Measurements from ENCODE around the gene FKBP1B. TPM values are rescaled to one million over a fixed set of nuclear protein-coding genes. Genes with fewer than 3 reads are reported as not detected.

FKBP1B gene
- total RNA-seq, 1 donor from 2014 or later: 30.0 TPM

- H3K36me3 ChIP-seq (ENCODE audit: control insufficient read depth, insufficient read depth, low read length): no peaks in the 10 kb centered on the region
- H3K27me3 ChIP-seq (ENCODE audit: control insufficient read depth, insufficient read depth, low read length): no peaks in the 10 kb centered on the region
- no peak for TF ChIP-seq CTCF (IDR thresholded peaks at IDR 0.05; ENCODE audit: insufficient read depth, low read length, severe bottlenecking)
- DNase-seq (ENCODE audit: low read depth): no peak
- H3K4me3 ChIP-seq (ENCODE audit: low read depth, low read length): no peak overlapping the region
- FAIRE-seq: no peak
Measured at GRCh38 chr2:24101992-24102391, 52.5 kb downstream of the FKBP1B start.

GRCh38 chr2:24102677-24103076, 53.1 kb downstream of the FKBP1B start:
- H3K27me3 ChIP-seq (ENCODE audit: control insufficient read depth, insufficient read depth, low read length): no peaks in the 10 kb centered on the region
- TF ChIP-seq CTCF (IDR thresholded peaks at IDR 0.05; ENCODE audit: insufficient read depth, low read length, severe bottlenecking): no peak
- no peak for FAIRE-seq
- H3K36me3 ChIP-seq (ENCODE audit: control insufficient read depth, insufficient read depth, low read length): no peaks in the 10 kb centered on the region
- no peak for DNase-seq (ENCODE audit: low read depth)
- H3K4me3 ChIP-seq (ENCODE audit: low read depth, low read length): no peak overlapping the region

GRCh38 chr2:24104110-24104650, 54.6 kb downstream of the FKBP1B start:
- H3K4me3 ChIP-seq (ENCODE audit: low read depth, low read length): no peak overlapping the region
- DNase-seq (ENCODE audit: low read depth) (no peak), FAIRE-seq (no peak)
- no peak for TF ChIP-seq CTCF (IDR thresholded peaks at IDR 0.05; ENCODE audit: insufficient read depth, low read length, severe bottlenecking)
- no peaks in the 10 kb centered on the region for H3K36me3 ChIP-seq (ENCODE audit: control insufficient read depth, insufficient read depth, low read length)
- H3K27me3 ChIP-seq (ENCODE audit: control insufficient read depth, insufficient read depth, low read length): no peaks in the 10 kb centered on the region

GRCh38 chr2:24104906-24105305, 55.4 kb downstream of the FKBP1B start:
- FAIRE-seq: no peak
- DNase-seq (ENCODE audit: low read depth): no peak
- H3K4me3 ChIP-seq (ENCODE audit: low read depth, low read length): no peak overlapping the region
- no peaks in the 10 kb centered on the region for H3K27me3 ChIP-seq (ENCODE audit: control insufficient read depth, insufficient read depth, low read length)
- no peaks in the 10 kb centered on the region for H3K36me3 ChIP-seq (ENCODE audit: control insufficient read depth, insufficient read depth, low read length)
- no peak for TF ChIP-seq CTCF (IDR thresholded peaks at IDR 0.05; ENCODE audit: insufficient read depth, low read length, severe bottlenecking)

GRCh38 chr2:24105816-24106215, 56.3 kb downstream of the FKBP1B start:
- Histone ChIP-seq H3K4me3 (ENCODE audit: low read depth, low read length) (no peak overlapping the region), H3K36me3 (ENCODE audit: control insufficient read depth, insufficient read depth, low read length) (no peaks in the 10 kb centered on the region), H3K27me3 (ENCODE audit: control insufficient read depth, insufficient read depth, low read length) (no peaks in the 10 kb centered on the region)
- FAIRE-seq (no peak), DNase-seq (ENCODE audit: low read depth) (peak; percentile 50)
- TF ChIP-seq CTCF (IDR thresholded peaks at IDR 0.05; ENCODE audit: insufficient read depth, low read length, severe bottlenecking): no peak

GRCh38 chr2:24106786-24107185, 57.2 kb downstream of the FKBP1B start:
- H3K27me3 ChIP-seq (ENCODE audit: control insufficient read depth, insufficient read depth, low read length): no peaks in the 10 kb centered on the region
- no peak for TF ChIP-seq CTCF (IDR thresholded peaks at IDR 0.05; ENCODE audit: insufficient read depth, low read length, severe bottlenecking)
- DNase-seq (ENCODE audit: low read depth) (no peak), FAIRE-seq (no peak)
- H3K36me3 ChIP-seq (ENCODE audit: control insufficient read depth, insufficient read depth, low read length): no peaks in the 10 kb centered on the region
- no peak overlapping the region for H3K4me3 ChIP-seq (ENCODE audit: low read depth, low read length)

Measured in bronchial epithelial cell (primary cell).